ENCODE results near the gene DHRSX. TPM values are rescaled to one million over a fixed set of nuclear protein-coding genes. Genes with fewer than 3 reads are reported as not detected.
"Not testable (repeated sequence)": the region's sequence is repeated elsewhere in the genome, so short reads cannot be mapped to it uniquely, and the experiment has no call there.

The DHRSX gene
- total RNA-seq, 1 donor from 2014 or later: 24.9 TPM

DNA sequence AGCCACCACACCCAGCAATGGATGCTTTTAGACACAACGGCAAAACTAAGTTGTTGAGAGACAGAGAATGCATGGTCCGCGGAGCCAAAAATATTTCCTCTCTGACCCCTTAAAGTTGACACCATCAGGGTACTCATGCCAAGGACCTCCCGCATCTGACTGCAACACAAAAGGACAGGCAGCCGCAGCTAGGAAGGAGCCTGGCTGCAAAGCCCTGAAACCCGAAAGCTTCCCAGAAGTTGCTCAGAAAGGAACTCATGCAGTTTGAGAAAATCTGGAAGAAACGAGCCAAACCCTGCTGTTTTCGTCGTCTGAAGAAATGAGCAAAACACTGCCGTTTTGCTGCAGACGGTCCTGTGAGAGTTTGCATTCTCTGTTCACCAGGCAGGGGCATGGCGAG lies 16.5 kb downstream of the DHRSX start:
- intact Hi-C loops (cut with DNase I): no loop called here
- DNase-seq (ENCODE audit: low spot score): peak; percentile 33

DNA sequence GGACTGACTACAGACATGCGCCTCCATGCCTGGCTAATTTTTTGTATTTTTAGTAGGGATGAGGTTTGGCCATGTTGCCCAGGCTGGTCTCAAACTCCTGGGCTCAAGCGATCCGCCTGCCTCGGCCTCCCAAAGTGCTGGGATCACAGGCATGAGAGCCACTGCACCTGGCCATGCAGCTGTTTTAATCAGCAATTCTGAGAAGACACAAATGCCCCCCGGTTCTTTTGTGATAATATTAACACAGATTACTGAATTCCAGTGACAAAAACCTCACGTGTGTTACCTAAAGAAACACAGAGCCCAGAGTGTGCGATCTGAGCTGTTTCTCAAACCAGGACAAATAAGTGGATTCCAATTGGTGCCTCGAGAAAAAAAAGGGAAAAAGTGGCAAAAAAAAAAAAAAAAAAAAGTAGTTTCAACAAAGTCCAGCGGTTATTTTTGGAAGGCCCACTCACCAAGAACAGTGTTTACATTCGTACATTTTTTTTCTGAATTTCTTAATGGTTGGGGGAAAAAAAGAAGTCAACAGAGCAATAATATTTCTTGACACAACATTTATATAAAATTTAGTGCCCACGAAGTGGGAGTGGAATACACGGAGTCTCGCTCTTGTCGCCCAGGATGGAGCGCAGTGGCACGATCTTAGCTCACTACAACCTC lies 17.2 kb downstream of the DHRSX start:
- DNase-seq (ENCODE audit: low spot score): no peak
- intact Hi-C loops (cut with DNase I): no loop called here

- peak; percentile 39 for DNase-seq (ENCODE audit: low spot score)
- intact Hi-C loops (cut with DNase I): not testable (repeated sequence)
Measured at GRCh38 chrX:2481597-2481996, 19.2 kb downstream of the DHRSX start.

DNA sequence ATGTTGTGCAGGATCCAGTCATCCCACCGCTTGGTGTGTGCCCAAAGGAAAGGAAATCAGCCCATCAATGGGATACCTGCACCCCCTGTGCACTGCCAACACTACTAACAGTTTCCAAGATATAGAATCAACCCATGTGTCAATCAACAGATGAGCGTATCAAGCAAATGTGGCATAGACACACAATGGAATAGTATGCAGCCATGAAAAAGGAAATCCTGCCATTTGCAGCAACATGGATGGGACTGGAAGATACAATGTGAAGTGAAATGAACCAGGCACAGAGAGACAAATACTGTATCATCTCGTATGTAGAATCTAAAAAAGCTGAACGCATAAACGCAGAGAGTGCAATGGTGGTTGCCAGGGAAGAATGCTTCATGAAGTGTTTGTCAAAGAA lies 20.8 kb downstream of the DHRSX start:
- intact Hi-C loops (cut with DNase I); DNase-seq (ENCODE audit: low spot score): not testable (repeated sequence)

DNA sequence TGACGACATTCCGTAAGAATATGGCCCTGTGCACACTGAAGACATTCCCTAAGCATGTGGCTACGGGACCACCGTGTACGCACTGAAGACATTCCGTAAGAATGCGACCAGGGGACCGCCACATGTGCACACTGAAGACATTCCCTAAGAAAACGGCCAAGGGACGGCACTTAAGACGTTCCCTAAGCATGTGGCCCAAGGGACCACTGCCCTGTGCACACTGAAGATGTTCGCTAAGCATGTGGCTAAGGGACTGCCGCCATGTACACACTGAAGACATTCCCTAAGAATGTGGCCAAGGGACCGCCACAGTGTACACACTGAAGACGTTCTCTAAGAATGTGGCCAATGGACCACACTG lies 21.4 kb downstream of the DHRSX start:
- DNase-seq (ENCODE audit: low spot score): peak; percentile 49
- intact Hi-C loops (cut with DNase I): no loop called here

DNA sequence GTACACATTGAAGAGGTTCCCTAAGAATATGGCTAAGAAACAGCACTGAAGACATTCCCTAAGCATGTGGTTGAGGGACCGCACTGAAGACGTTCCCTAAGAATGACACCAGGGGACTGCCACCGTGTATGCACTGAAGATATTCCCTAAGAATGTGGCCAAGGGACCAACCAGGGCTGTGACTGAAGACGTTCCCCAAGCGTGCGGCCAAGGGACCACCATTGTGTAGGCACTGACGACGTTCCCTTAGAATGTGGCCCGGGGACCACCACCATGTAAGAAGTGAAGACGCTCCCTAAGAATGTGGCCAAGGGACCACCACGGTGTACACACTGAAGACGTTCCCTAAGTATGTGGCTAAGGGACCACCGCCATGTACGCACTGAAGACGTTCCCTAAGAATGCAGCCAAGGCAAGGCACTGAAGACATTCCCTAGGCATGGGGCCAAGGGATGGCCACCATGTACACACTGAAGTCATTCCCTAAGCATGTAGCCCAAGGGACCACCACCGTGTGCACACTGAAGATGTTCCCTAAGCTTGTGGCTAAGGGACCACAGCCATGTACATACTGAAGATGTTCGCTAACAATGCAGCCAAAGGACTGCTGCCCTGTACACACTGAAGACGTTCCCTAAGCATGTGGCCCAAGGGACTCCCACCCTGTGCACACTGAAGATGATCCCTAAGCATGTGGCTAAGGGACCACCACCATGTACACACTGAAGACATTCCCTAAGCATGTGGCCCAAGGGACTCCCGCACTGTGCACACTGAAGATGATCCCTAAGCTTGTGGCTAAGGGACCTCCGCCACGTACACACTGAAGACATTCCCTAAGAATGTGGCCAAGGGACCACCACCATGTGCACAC lies 22.0 kb downstream of the DHRSX start:
- DNase-seq (ENCODE audit: low spot score): peak; percentile 65
- intact Hi-C loops (cut with DNase I): no loop called here

- peak; percentile 17 for DNase-seq (ENCODE audit: low spot score)
- intact Hi-C loops (cut with DNase I): not testable (repeated sequence)
Measured at GRCh38 chrX:2477313-2477712, 23.5 kb downstream of the DHRSX start.

- DNase-seq (ENCODE audit: low spot score): peak; percentile 31
- intact Hi-C loops (cut with DNase I): no loop called here
Measured at GRCh38 chrX:2474963-2475726, 25.6 kb downstream of the DHRSX start.

- peak; percentile 20 for DNase-seq (ENCODE audit: low spot score)
- intact Hi-C loops (cut with DNase I): no loop called here
Measured at GRCh38 chrX:2474280-2474962, 26.4 kb downstream of the DHRSX start.

- intact Hi-C loops (cut with DNase I): not testable (repeated sequence)
- peak; percentile 38 for DNase-seq (ENCODE audit: low spot score)
Measured at GRCh38 chrX:2473064-2473463, 27.7 kb downstream of the DHRSX start.

- peak; percentile 4 for DNase-seq (ENCODE audit: low spot score)
- intact Hi-C loops (cut with DNase I): no loop called here
Measured at GRCh38 chrX:2471641-2472040, 29.1 kb downstream of the DHRSX start.

GRCh38 chrX:2471126-2471525 lies 29.6 kb downstream of the DHRSX start:
- DNase-seq (ENCODE audit: low spot score): peak; percentile 5
- intact Hi-C loops (cut with DNase I): not testable (repeated sequence)

- intact Hi-C loops (cut with DNase I); DNase-seq (ENCODE audit: low spot score): not testable (repeated sequence)
Measured at GRCh38 chrX:2469852-2470251, 30.9 kb downstream of the DHRSX start.

- no peak for DNase-seq (ENCODE audit: low spot score)
- intact Hi-C loops (cut with DNase I): no loop called here
Measured at GRCh38 chrX:2469196-2469685, 31.5 kb downstream of the DHRSX start.

DNA sequence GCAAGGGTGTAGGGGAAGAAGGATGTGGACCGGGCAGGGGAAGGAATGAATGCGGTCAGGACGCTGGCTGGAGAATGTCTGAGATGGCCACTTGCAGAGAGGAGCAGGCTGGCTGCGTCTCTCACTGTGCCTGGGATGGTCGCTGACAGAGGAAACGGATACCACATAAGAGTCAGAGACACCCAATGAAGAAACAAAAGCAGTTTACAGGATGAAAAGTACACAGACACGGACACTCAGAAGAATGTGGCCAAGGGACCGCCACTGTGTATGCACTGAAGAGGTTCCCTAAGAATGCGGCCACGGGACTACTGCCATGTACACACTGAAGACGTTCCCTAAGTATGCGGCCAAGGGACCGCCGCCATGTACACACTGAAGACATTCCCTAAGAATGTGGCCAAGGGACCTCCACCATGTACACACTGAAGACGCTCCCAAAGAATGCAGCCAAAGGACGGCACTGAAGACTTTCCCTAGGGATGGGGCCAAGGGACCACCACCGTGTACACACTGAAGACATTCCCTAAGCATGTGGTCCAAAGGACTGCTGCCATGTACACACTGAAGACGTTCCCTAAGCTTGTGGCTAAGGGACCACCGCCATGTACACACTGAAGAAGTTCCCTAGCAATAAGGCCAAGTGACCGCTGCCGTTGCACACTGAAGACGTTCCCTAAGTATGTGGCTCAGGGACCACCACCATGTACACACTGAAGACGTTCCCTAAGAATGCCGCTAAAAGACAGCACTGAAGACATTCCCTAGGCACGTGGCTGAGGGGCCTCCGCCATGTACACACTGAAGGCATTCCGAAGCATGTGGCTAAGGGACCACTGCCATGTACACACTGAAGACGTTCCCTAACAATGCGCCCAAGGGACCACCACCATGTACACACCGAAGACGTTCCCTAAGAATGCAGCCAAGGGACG lies 32.2 kb downstream of the DHRSX start:
- no peak for DNase-seq (ENCODE audit: low spot score)
- intact Hi-C loops (cut with DNase I): no loop called here

GRCh38 chrX:2466876-2467656 lies 33.7 kb downstream of the DHRSX start:
- no peak for DNase-seq (ENCODE audit: low spot score)

GRCh38 chrX:2464677-2465166 lies 36.1 kb downstream of the DHRSX start:
- no peak for DNase-seq (ENCODE audit: low spot score)

More at GRCh38 chrX:2466876-2467656, 33.7 kb downstream of the DHRSX start:
- intact Hi-C loops (cut with DNase I): no loop called here

More at GRCh38 chrX:2464677-2465166, 36.1 kb downstream of the DHRSX start:
- intact Hi-C loops (cut with DNase I): no loop called here

Data from cardiac septum (tissue), 1 donor.